CD14-positive monocyte (primary cell): ENCODE data around the gene PCP4. TPM values are rescaled to one million over a fixed set of nuclear protein-coding genes. Genes with fewer than 3 reads are reported as not detected.

ENCODE experiments used
- DNase-seq, 3 donors: peaks; one replicate each; pipeline ENCODE4 v3.0.0-alpha.2; 2011 to 2022
- H2AFZ ChIP-seq: 2 replicates; pipeline ENCODE4 v1.6.0; 2012; ENCODE audit warnings: mild to moderate bottlenecking, low read depth, low read length, inconsistent platforms; ENCODE audit not compliant: insufficient read depth, poor library complexity, severe bottlenecking
- H3K27ac ChIP-seq, 2 donors: 1 replicate in 1 of 2; 2 replicates in 1 of 2; pipeline ENCODE4 v1.5.1; 2012 to 2013; ENCODE audit warnings: low read length in 2 of 2, control low read depth in 1 of 2, inconsistent platforms in 1 of 2, low read depth in 1 of 2, mild to moderate bottlenecking in 1 of 2
- H3K27me3 ChIP-seq, 2 donors: one replicate each; pipeline versions ENCODE4 v1.6.0 to v1.6.1; 2011 to 2013; ENCODE audit warnings: low read length in 2 of 2; ENCODE audit not compliant: control insufficient read depth in 2 of 2, insufficient read depth in 2 of 2
- H3K36me3 ChIP-seq, 2 donors: replicated peaks in 1 of 2; 1 replicate in 1 of 2; 2 replicates in 1 of 2; pipeline versions ENCODE4 v1.5.1 to v1.6.1; 2012 to 2013; ENCODE audit warnings: low read length in 2 of 2, control low read depth in 1 of 2, inconsistent platforms in 1 of 2, mild to moderate bottlenecking in 1 of 2; ENCODE audit not compliant: insufficient read depth in 2 of 2, control insufficient read depth in 1 of 2
- H3K4me1 ChIP-seq, 2 donors: 1 replicate in 1 of 2; 2 replicates in 1 of 2; pipeline versions ENCODE4 v1.5.1 to v1.6.1; 2012 to 2013; ENCODE audit warnings: low read length in 2 of 2, control low read depth in 1 of 2, inconsistent platforms in 1 of 2, mild to moderate bottlenecking in 1 of 2, moderate library complexity in 1 of 2; ENCODE audit not compliant: insufficient read depth in 2 of 2, control insufficient read depth in 1 of 2
- H3K4me2 ChIP-seq: replicated peaks from 2 replicates; pipeline ENCODE3; 2012; ENCODE audit warnings: low read length, moderate library complexity, mild to moderate bottlenecking; ENCODE audit not compliant: poor library complexity, severe bottlenecking; ENCODE audit errors: extremely low read depth
- H3K4me3 ChIP-seq, 3 experiments: fragments of 200-600 bp in 1 of 3; sonication (generic) in 1 of 3; replicated peaks in 1 of 3; 1 replicate in 2 of 3; 2 replicates in 1 of 3; pipeline ENCODE4 v1.5.1; 2011 to 2013; ENCODE audit warnings: low read length in 3 of 3, mild to moderate bottlenecking in 3 of 3, control low read depth in 2 of 3, low read depth in 2 of 3, inconsistent platforms in 1 of 3, moderate library complexity in 1 of 3
- H3K79me2 ChIP-seq: 2 replicates; pipeline ENCODE4 v1.6.0; 2012; ENCODE audit warnings: mild to moderate bottlenecking, control low read depth, inconsistent platforms, low read length, moderate library complexity; ENCODE audit not compliant: insufficient read depth
- H3K9ac ChIP-seq: 2 replicates; pipeline ENCODE4 v1.6.0; 2017; ENCODE audit warnings: low read length, mild to moderate bottlenecking; ENCODE audit not compliant: insufficient read depth, poor library complexity, severe bottlenecking
- H3K9me3 ChIP-seq, 2 donors: replicated peaks in 1 of 2; 1 replicate in 1 of 2; 2 replicates in 1 of 2; pipeline versions ENCODE4 v1.5.1 to v1.6.1; 2012 to 2013; ENCODE audit warnings: low read length in 2 of 2, control low read depth in 1 of 2; ENCODE audit not compliant: control insufficient read depth in 1 of 2, insufficient read depth in 1 of 2
- H4K20me1 ChIP-seq: 2 replicates; pipeline ENCODE4 v1.6.0; 2012; ENCODE audit warnings: mild to moderate bottlenecking, low read length, control low read depth, moderate library complexity; ENCODE audit not compliant: insufficient read depth
- H3K27ac Mint-ChIP-seq, 7 donors: one replicate each; pipeline ENCODE4 v1.8.0; 2020; ENCODE audit warnings: mild to moderate bottlenecking in 7 of 7, mixed read lengths in 7 of 7, moderate library complexity in 6 of 7, inconsistent platforms in 2 of 7
- H3K27me3 Mint-ChIP-seq, 3 donors: one replicate each; pipeline ENCODE4 v1.8.0; 2021 to 2022; ENCODE audit warnings: low read depth in 3 of 3, mild to moderate bottlenecking in 3 of 3, mixed read lengths in 3 of 3, moderate library complexity in 3 of 3, inconsistent platforms in 1 of 3
- H3K36me3 Mint-ChIP-seq, 2 donors: one replicate each; pipeline ENCODE4 v1.8.0; 2020; ENCODE audit warnings: mixed read lengths in 2 of 2, inconsistent platforms in 1 of 2, mild to moderate bottlenecking in 1 of 2
- H3K4me1 Mint-ChIP-seq: one replicate; pipeline ENCODE4 v1.8.0; 2020; ENCODE audit warnings: mild to moderate bottlenecking, mixed read lengths
- H3K4me3 Mint-ChIP-seq, 2 donors: one replicate each; pipeline ENCODE4 v1.8.0; 2020; ENCODE audit warnings: mild to moderate bottlenecking in 2 of 2, mixed read lengths in 2 of 2, moderate library complexity in 1 of 2
- H3K9me3 Mint-ChIP-seq, 7 donors: one replicate each; pipeline ENCODE4 v1.8.0; 2020 to 2022; ENCODE audit warnings: mixed read lengths in 7 of 7, mild to moderate bottlenecking in 6 of 7, moderate library complexity in 6 of 7, inconsistent platforms in 2 of 7
- WGBS: methylation state at CpG from one replicate; pipeline ENCODE4 v1.1.5; 2013; ENCODE audit warnings: missing lambda C conversion rate; ENCODE audit not compliant: insufficient coverage; 5-methylcytosine and 5-hydroxymethylcytosine counted together
- intact Hi-C, 2 donors: fragments of 100-400 bp; cut with micrococcal nuclease; formaldehyde crosslinking; loops; one replicate each; pipeline versions ENCODE4 v1.15.0 to v1.15.1; 2023
- polyA plus RNA-seq, 3 donors: library from polyadenylated mRNA; depleted of rRNA in 1 of 3; unstranded in 2 of 3; stranded (reverse) in 1 of 3; fragments of 300-500 nt in 2 of 3; fragments of >200 nt in 1 of 3; fragmentation: Illumina TruSeq in 2 of 3; gene quantifications; 1 replicate in 2 of 3; 2 replicates in 1 of 3; pipeline ENCODE4 v1.2.3, GENCODE V29; 2012 to 2021
- TF ChIP-seq, protein P1 (sequence below): fragments of 200-600 bp; IDR thresholded peaks from one replicate; pipeline ENCODE4 v1.8.0; 2022; ENCODE audit warnings: antibody characterized with exemption, mild to moderate bottlenecking

PCP4 gene
- polyA plus RNA-seq, 3 donors = not detected

GRCh38 chr21:39961251-39961650 is 94.0 kb downstream of the PCP4 start:
- intact Hi-C loops = no loop called here
- H3K4me3 ChIP-seq = no peak overlapping the region
- Mint-ChIP-seq H3K9me3 (peaks cover 7 to 24% (median 18%) of the 10 kb centered on the region in 7 donors), H3K4me3 (no peak overlapping the region), H3K27me3 (peaks cover 0 to 1% (median 0%) of the 10 kb centered on the region in 3 donors), H3K36me3 (no peaks in the 10 kb centered on the region), H3K4me1 (no peaks in the 10 kb centered on the region), H3K27ac (no peak overlapping the region)
- no peak overlapping the region for H3K4me2 ChIP-seq
- no peak overlapping the region for H3K9ac ChIP-seq
- WGBS = no CpG with 5 or more reads among the region's 1 CpG
- no peak overlapping the region for H3K27ac ChIP-seq
- TF ChIP-seq, protein P1, sequence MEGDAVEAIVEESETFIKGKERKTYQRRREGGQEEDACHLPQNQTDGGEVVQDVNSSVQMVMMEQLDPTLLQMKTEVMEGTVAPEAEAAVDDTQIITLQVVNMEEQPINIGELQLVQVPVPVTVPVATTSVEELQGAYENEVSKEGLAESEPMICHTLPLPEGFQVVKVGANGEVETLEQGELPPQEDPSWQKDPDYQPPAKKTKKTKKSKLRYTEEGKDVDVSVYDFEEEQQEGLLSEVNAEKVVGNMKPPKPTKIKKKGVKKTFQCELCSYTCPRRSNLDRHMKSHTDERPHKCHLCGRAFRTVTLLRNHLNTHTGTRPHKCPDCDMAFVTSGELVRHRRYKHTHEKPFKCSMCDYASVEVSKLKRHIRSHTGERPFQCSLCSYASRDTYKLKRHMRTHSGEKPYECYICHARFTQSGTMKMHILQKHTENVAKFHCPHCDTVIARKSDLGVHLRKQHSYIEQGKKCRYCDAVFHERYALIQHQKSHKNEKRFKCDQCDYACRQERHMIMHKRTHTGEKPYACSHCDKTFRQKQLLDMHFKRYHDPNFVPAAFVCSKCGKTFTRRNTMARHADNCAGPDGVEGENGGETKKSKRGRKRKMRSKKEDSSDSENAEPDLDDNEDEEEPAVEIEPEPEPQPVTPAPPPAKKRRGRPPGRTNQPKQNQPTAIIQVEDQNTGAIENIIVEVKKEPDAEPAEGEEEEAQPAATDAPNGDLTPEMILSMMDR = no peak
- no peaks in the 10 kb centered on the region for H3K4me1 ChIP-seq
- DNase-seq = no peak
- H3K27me3 ChIP-seq = no peaks in the 10 kb centered on the region
- no peak overlapping the region for H2AFZ ChIP-seq
- no peaks in the 10 kb centered on the region for H4K20me1 ChIP-seq
- H3K9me3 ChIP-seq = peaks cover 14 to 31% of the 10 kb centered on the region in 2 donors
- H3K36me3 ChIP-seq = no peaks in the 10 kb centered on the region
- no peaks in the 10 kb centered on the region for H3K79me2 ChIP-seq

GRCh38 chr21:39965026-39965425 is 97.8 kb downstream of the PCP4 start:
- Mint-ChIP-seq H3K4me1 (no peaks in the 10 kb centered on the region), H3K27ac (no peak overlapping the region), H3K27me3 (peaks cover 0 to 1% (median 1%) of the 10 kb centered on the region in 3 donors), H3K36me3 (no peaks in the 10 kb centered on the region), H3K4me3 (no peak overlapping the region), H3K9me3 (peaks cover 8 to 29% (median 20%) of the 10 kb centered on the region in 7 donors)
- Histone ChIP-seq H3K27me3 (no peaks in the 10 kb centered on the region), H3K79me2 (no peaks in the 10 kb centered on the region), H2AFZ (no peak overlapping the region), H3K4me2 (no peak overlapping the region), H4K20me1 (no peaks in the 10 kb centered on the region), H3K27ac (no peak overlapping the region), H3K9ac (no peak overlapping the region), H3K4me1 (no peaks in the 10 kb centered on the region), H3K36me3 (no peaks in the 10 kb centered on the region), H3K9me3 (peaks cover 26 to 30% of the 10 kb centered on the region in 2 donors), H3K4me3 (no peak overlapping the region)
- intact Hi-C loops = no loop called here
- WGBS = no CpG with 5 or more reads among the region's 1 CpG
- DNase-seq = no peak
- TF ChIP-seq, protein P1 = no peak
